Measurements from ENCODE around the gene KAT7. TPM values are rescaled to one million over a fixed set of nuclear protein-coding genes. Genes with fewer than 3 reads are reported as not detected.

The KAT7 gene
- total RNA-seq, 2 experiments from 2014 or later, result 178 to 187 TPM

GRCh38 chr17:49793309-49793708 is 4.8 kb downstream of the KAT7 start:
- ATAC-seq (ENCODE audit: poor library complexity) (no peak), DNase-seq (no peak)
- Mint-ChIP-seq H3K27me3 (no peaks in the 10 kb centered on the region), H3K4me3 (no peak overlapping the region), H3K27ac (no peak overlapping the region), H3K9me3 (no peaks in the 10 kb centered on the region), H3K4me1 (ENCODE audit: low read depth) (peaks cover 82% of the 10 kb centered on the region), H3K36me3 (ENCODE audit: low read depth) (peaks cover 98% of the 10 kb centered on the region)
- Histone ChIP-seq H3K27ac (ENCODE audit: low read depth in 1 of 2, low read length in 2 of 2) (no peak overlapping the region), H3K4me3 (ENCODE audit: low read length) (no peak overlapping the region), H3K9me3 (ENCODE audit: control insufficient read depth in 1 of 2, insufficient read depth in 1 of 2, low read length in 2 of 2) (no peaks in the 10 kb centered on the region), H3K36me3 (ENCODE audit: insufficient read depth, low read length) (peaks cover 75% of the 10 kb centered on the region), H3K27me3 (ENCODE audit: control insufficient read depth in 1 of 2, insufficient read depth in 2 of 2, low read length in 2 of 2) (no peaks in the 10 kb centered on the region), H3K4me1 (ENCODE audit: insufficient read depth, low read length) (peaks cover 41% of the 10 kb centered on the region)
- TF ChIP-seq, protein P1, sequence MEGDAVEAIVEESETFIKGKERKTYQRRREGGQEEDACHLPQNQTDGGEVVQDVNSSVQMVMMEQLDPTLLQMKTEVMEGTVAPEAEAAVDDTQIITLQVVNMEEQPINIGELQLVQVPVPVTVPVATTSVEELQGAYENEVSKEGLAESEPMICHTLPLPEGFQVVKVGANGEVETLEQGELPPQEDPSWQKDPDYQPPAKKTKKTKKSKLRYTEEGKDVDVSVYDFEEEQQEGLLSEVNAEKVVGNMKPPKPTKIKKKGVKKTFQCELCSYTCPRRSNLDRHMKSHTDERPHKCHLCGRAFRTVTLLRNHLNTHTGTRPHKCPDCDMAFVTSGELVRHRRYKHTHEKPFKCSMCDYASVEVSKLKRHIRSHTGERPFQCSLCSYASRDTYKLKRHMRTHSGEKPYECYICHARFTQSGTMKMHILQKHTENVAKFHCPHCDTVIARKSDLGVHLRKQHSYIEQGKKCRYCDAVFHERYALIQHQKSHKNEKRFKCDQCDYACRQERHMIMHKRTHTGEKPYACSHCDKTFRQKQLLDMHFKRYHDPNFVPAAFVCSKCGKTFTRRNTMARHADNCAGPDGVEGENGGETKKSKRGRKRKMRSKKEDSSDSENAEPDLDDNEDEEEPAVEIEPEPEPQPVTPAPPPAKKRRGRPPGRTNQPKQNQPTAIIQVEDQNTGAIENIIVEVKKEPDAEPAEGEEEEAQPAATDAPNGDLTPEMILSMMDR (IDR thresholded peaks at IDR 0.05), result no peak
- intact Hi-C loops (cut with DNase I, micrococcal nuclease), result loop anchor here in 1 of 2 experiments (5.0 kb wide), 1 partner anchor 304 kb away; the partner anchor contains the start of gene PDK2
- CTCF ChIA-PET, result interaction anchor here (2.1 kb wide), 1 partner anchor 85 kb away, joined by 5 read pairs; no protein-coding TSS in a partner anchor
- POLR2A ChIA-PET, result no interaction called here

GRCh38 chr17:49795372-49795771 is 6.9 kb downstream of the KAT7 start:
- Histone ChIP-seq H3K36me3 (ENCODE audit: insufficient read depth, low read length) (peaks cover 84% of the 10 kb centered on the region), H3K4me3 (ENCODE audit: low read length) (no peak overlapping the region), H3K4me1 (ENCODE audit: insufficient read depth, low read length) (peaks cover 29% of the 10 kb centered on the region), H3K27ac (ENCODE audit: low read depth in 1 of 2, low read length in 2 of 2) (no peak overlapping the region), H3K27me3 (ENCODE audit: control insufficient read depth in 1 of 2, insufficient read depth in 2 of 2, low read length in 2 of 2) (no peaks in the 10 kb centered on the region), H3K9me3 (ENCODE audit: control insufficient read depth in 1 of 2, insufficient read depth in 1 of 2, low read length in 2 of 2) (no peaks in the 10 kb centered on the region)
- Mint-ChIP-seq H3K27me3 (no peaks in the 10 kb centered on the region), H3K27ac (peak overlapping the region; percentile 49), H3K4me3 (no peak overlapping the region), H3K9me3 (no peaks in the 10 kb centered on the region), H3K4me1 (ENCODE audit: low read depth) (peaks cover 76% of the 10 kb centered on the region), H3K36me3 (ENCODE audit: low read depth) (peaks cover 97% of the 10 kb centered on the region)
- ATAC-seq (ENCODE audit: poor library complexity) (no peak), DNase-seq (no peak)
- TF ChIP-seq, protein P1 (IDR thresholded peaks at IDR 0.05), result no peak
- intact Hi-C loops (cut with DNase I, micrococcal nuclease), result no loop called here
- CTCF ChIA-PET, result interaction anchor here (1.0 to 1.7 kb wide), 3 partner anchors 8 to 88 kb away, joined by 3 read pairs; partner anchors contain the start of gene SLC35B1
- POLR2A ChIA-PET, result interaction anchor here (1.0 to 1.7 kb wide), 3 partner anchors 23 to 86 kb away, joined by 3 to 6 read pairs (median 3); no protein-coding TSS in a partner anchor

GRCh38 chr17:49798182-49798581 is 9.7 kb downstream of the KAT7 start:
- TF ChIP-seq, protein P1 (IDR thresholded peaks at IDR 0.05), result no peak
- Histone ChIP-seq H3K4me3 (ENCODE audit: low read length) (no peak overlapping the region), H3K27me3 (ENCODE audit: control insufficient read depth in 1 of 2, insufficient read depth in 2 of 2, low read length in 2 of 2) (no peaks in the 10 kb centered on the region), H3K36me3 (ENCODE audit: insufficient read depth, low read length) (peaks cover 79% of the 10 kb centered on the region), H3K9me3 (ENCODE audit: control insufficient read depth in 1 of 2, insufficient read depth in 1 of 2, low read length in 2 of 2) (no peaks in the 10 kb centered on the region), H3K4me1 (ENCODE audit: insufficient read depth, low read length) (peaks cover 22% of the 10 kb centered on the region), H3K27ac (ENCODE audit: low read depth in 1 of 2, low read length in 2 of 2) (no peak overlapping the region)
- no peak for ATAC-seq (ENCODE audit: poor library complexity)
- Mint-ChIP-seq H3K4me1 (ENCODE audit: low read depth) (peaks cover 59% of the 10 kb centered on the region), H3K27ac (no peak overlapping the region), H3K36me3 (ENCODE audit: low read depth) (peaks cover 94% of the 10 kb centered on the region), H3K4me3 (no peak overlapping the region), H3K9me3 (no peaks in the 10 kb centered on the region), H3K27me3 (no peaks in the 10 kb centered on the region)
- CTCF ChIA-PET, result interaction anchor here (0.8 to 1.0 kb wide), 2 partner anchors 10 to 12 kb away, joined by 3 to 4 read pairs; no protein-coding TSS in a partner anchor
- intact Hi-C loops (cut with DNase I, micrococcal nuclease), result no loop called here
- DNase-seq, result no peak
- POLR2A ChIA-PET, result interaction anchor here (0.8 to 2.0 kb wide), 6 partner anchors 10 to 61 kb away, joined by 3 to 9 read pairs (median 6); partner anchors contain the start of genes FAM117A and KAT7

All from CD4-positive, alpha-beta T cell (primary cell).